Breast epithelium (tissue), 4 donors: ENCODE measurements around the gene GRIN1. TPM values are rescaled to one million over a fixed set of nuclear protein-coding genes. Genes with fewer than 3 reads are reported as not detected.

ENCODE experiments used
- DNase-seq, 2 donors: peaks; one replicate each; pipeline ENCODE4 v3.0.0-alpha.2; 2019; ENCODE audit warnings: low spot score in 2 of 2
- H3K27ac ChIP-seq, 2 donors: fragments of 200-600 bp; sonication (generic) in 1 of 2; one replicate each; pipeline ENCODE4 v1.5.1; 2016 to 2019; ENCODE audit warnings: mild to moderate bottlenecking in 1 of 2
- H3K27me3 ChIP-seq, 2 donors: fragments of 200-600 bp; sonication (generic) in 1 of 2; one replicate each; pipeline versions ENCODE4 v1.5.1 to v1.6.0; 2017 to 2019; ENCODE audit warnings: control low read depth in 1 of 2, mild to moderate bottlenecking in 1 of 2
- H3K36me3 ChIP-seq: fragments of 200-600 bp; one replicate; pipeline ENCODE4 v1.5.1; 2019
- H3K4me1 ChIP-seq, 2 donors: fragments of 200-600 bp; sonication (generic); one replicate each; pipeline ENCODE4 v1.5.1; 2016 to 2019; ENCODE audit warnings: control low read depth in 1 of 2
- H3K4me3 ChIP-seq, 3 donors: fragments of 200-600 bp; sonication (generic); 1 replicate in 2 of 3; 2 replicates in 1 of 3; pipeline ENCODE4 v1.5.1; 2016 to 2019; ENCODE audit warnings: mild to moderate bottlenecking in 3 of 3, moderate library complexity in 2 of 3
- H3K9me3 ChIP-seq, 2 donors: fragments of 200-600 bp; sonication (generic) in 1 of 2; one replicate each; pipeline ENCODE4 v1.5.1; 2016 to 2019; ENCODE audit warnings: control low read depth in 1 of 2
- CTCF ChIP-seq, 3 donors: fragments of 450-650 bp; IDR thresholded peaks; one replicate each; pipeline ENCODE4 v1.5.1; 2016 to 2017; ENCODE audit warnings: antibody characterized with exemption in 3 of 3, mild to moderate bottlenecking in 3 of 3, moderate library complexity in 3 of 3
- POLR2A ChIP-seq: fragments of 450-650 bp; IDR thresholded peaks from one replicate; pipeline ENCODE4 v1.6.1; 2016; ENCODE audit warnings: antibody characterized with exemption, mild to moderate bottlenecking, moderate library complexity
- POLR2AphosphoS5 ChIP-seq, 3 donors: sonication (generic); formaldehyde crosslinking; IDR thresholded peaks; one replicate each; pipeline ENCODE4 v1.6.1; 2017; ENCODE audit warnings: antibody characterized with exemption in 3 of 3
- intact Hi-C: fragments of 100-400 bp; cut with DNase I; formaldehyde crosslinking; loops from one replicate; pipeline ENCODE4 v1.15.1; 2023; ENCODE audit warnings: low total_unique reads
- total RNA-seq, 3 donors: library from RNA; depleted of rRNA; stranded (reverse); fragments of >200 nt; gene quantifications; one replicate each; pipeline ENCODE4 v1.1.0, GENCODE V29; 2016

GRIN1 gene
- total RNA-seq, 3 donors from 2014 or later: 1.3 to 1.9 TPM; not detected in 1

GRCh38 chr9:137189297-137190295 is 50.6 kb downstream of the GRIN1 start:
- Histone ChIP-seq H3K27ac (peak overlapping the region; percentile 92 to 99), H3K36me3 (no peaks in the 10 kb centered on the region), H3K9me3 (no peaks in the 10 kb centered on the region), H3K4me1 (peaks cover 28 to 34% of the 10 kb centered on the region in 2 donors), H3K27me3 (no peaks in the 10 kb centered on the region), H3K4me3 (peak overlapping the region; percentile 96 to 100 (median 99))
- intact Hi-C loops: no loop called here
- DNase-seq: no peak
- TF ChIP-seq POLR2A: no peak
- peak in 1 of 3 donors; percentile 24 for TF ChIP-seq CTCF (IDR thresholded peaks at IDR 0.05)
- TF ChIP-seq POLR2AphosphoS5 (IDR thresholded peaks at IDR 0.05): no peak

- Histone ChIP-seq H3K4me1 (peaks cover 28 to 42% of the 10 kb centered on the region in 2 donors), H3K4me3 (peak overlapping the region in 2 of 3 donors; percentile 99 to 100), H3K27ac (peak overlapping the region; percentile 92 to 99), H3K36me3 (no peaks in the 10 kb centered on the region), H3K27me3 (no peaks in the 10 kb centered on the region), H3K9me3 (no peaks in the 10 kb centered on the region)
- TF ChIP-seq CTCF (IDR thresholded peaks at IDR 0.05): no peak
- TF ChIP-seq POLR2AphosphoS5 (IDR thresholded peaks at IDR 0.05): no peak
- no peak for TF ChIP-seq POLR2A
- DNase-seq: no peak
- intact Hi-C loops: no loop called here
Observed at GRCh38 chr9:137190315-137190856, 51.4 kb downstream of the GRIN1 start.

GRCh38 chr9:137191245-137191644 is 52.3 kb downstream of the GRIN1 start:
- TF ChIP-seq POLR2A (no peak), CTCF (IDR thresholded peaks at IDR 0.05) (no peak), POLR2AphosphoS5 (IDR thresholded peaks at IDR 0.05) (no peak)
- H3K9me3 ChIP-seq: no peaks in the 10 kb centered on the region
- H3K4me3 ChIP-seq: no peak overlapping the region
- no peak overlapping the region for H3K27ac ChIP-seq
- intact Hi-C loops: no loop called here
- peaks cover 27 to 43% of the 10 kb centered on the region in 2 donors for H3K4me1 ChIP-seq
- DNase-seq: no peak
- no peaks in the 10 kb centered on the region for H3K36me3 ChIP-seq
- no peaks in the 10 kb centered on the region for H3K27me3 ChIP-seq

GRCh38 chr9:137191691-137192447 is 52.9 kb downstream of the GRIN1 start:
- DNase-seq: no peak
- Histone ChIP-seq H3K27me3 (no peaks in the 10 kb centered on the region), H3K9me3 (no peaks in the 10 kb centered on the region), H3K4me3 (no peak overlapping the region), H3K4me1 (peaks cover 23 to 37% of the 10 kb centered on the region in 2 donors), H3K27ac (no peak overlapping the region), H3K36me3 (no peaks in the 10 kb centered on the region)
- TF ChIP-seq POLR2A (no peak), POLR2AphosphoS5 (IDR thresholded peaks at IDR 0.05) (no peak), CTCF (IDR thresholded peaks at IDR 0.05) (no peak)
- intact Hi-C loops: no loop called here
